ENCODE results near the gene KRTAP10-1. TPM values are rescaled to one million over a fixed set of nuclear protein-coding genes. Genes with fewer than 3 reads are reported as not detected.

Gene KRTAP10-1
- total and polyA plus RNA-seq, 2 of the 13 experiments (the other 11 are each of a cell fraction or from before 2014, with no cell fraction given) = not detected

DNA sequence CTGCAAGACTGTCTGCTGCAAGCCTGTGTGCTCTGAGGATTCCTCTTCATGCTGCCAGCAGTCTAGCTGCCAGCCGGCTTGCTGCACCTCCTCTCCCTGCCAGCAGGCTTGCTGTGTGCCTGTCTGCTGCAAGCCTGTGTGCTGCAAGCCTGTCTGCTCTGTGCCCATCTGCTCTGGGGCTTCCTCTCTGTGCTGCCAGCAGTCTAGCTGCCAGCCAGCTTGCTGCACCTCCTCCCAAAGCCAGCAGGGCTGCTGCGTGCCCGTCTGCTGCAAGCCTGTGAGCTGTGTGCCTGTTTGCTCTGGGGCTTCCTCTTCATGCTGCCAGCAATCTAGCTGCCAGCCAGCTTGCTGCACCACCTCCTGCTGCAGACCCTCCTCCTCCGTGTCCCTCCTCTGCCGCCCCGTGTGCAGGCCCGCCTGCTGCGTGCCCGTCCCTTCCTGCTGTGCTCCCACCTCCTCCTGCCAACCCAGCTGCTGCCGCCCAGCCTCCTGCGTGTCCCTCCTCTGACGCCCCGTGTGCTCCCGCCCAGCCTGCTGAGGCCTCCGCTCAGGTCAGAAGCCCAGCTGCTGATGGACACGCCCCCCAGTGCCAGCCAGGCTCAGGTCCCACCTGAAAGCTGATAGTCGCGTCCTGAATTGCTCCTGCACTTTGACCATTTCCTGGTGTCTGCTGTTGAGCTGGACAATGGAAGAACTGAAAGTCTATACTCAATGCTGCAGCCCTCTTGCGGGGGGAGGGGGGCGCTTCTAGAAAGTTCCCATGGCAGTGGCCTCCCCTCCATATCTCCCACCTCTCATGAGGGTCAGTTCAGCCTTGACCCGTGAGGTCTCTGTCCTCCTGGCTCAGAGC, 34.7 kb upstream of the KRTAP10-1 start (continued):
- TF ChIP-seq, protein P1, sequence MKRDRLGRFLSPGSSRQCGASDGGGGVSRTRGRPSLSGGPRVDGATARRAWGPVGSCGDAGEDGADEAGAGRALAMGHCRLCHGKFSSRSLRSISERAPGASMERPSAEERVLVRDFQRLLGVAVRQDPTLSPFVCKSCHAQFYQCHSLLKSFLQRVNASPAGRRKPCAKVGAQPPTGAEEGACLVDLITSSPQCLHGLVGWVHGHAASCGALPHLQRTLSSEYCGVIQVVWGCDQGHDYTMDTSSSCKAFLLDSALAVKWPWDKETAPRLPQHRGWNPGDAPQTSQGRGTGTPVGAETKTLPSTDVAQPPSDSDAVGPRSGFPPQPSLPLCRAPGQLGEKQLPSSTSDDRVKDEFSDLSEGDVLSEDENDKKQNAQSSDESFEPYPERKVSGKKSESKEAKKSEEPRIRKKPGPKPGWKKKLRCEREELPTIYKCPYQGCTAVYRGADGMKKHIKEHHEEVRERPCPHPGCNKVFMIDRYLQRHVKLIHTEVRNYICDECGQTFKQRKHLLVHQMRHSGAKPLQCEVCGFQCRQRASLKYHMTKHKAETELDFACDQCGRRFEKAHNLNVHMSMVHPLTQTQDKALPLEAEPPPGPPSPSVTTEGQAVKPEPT (CRISPR knock-in tag; IDR thresholded peaks at IDR 0.05; ENCODE audit: low read depth) = 0 out of 2 replicates have a peak, but pooled peaks have one; percentile 26
- TF ChIP-seq, protein P2, sequence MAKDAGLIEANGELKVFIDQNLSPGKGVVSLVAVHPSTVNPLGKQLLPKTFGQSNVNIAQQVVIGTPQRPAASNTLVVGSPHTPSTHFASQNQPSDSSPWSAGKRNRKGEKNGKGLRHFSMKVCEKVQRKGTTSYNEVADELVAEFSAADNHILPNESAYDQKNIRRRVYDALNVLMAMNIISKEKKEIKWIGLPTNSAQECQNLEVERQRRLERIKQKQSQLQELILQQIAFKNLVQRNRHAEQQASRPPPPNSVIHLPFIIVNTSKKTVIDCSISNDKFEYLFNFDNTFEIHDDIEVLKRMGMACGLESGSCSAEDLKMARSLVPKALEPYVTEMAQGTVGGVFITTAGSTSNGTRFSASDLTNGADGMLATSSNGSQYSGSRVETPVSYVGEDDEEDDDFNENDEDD (CRISPR knock-in tag; IDR thresholded peaks at IDR 0.05; ENCODE audit: borderline replicate concordance) = peak; percentile 34; the same call in 1 of the 2 replicates
- TF ChIP-seq, protein P3, sequence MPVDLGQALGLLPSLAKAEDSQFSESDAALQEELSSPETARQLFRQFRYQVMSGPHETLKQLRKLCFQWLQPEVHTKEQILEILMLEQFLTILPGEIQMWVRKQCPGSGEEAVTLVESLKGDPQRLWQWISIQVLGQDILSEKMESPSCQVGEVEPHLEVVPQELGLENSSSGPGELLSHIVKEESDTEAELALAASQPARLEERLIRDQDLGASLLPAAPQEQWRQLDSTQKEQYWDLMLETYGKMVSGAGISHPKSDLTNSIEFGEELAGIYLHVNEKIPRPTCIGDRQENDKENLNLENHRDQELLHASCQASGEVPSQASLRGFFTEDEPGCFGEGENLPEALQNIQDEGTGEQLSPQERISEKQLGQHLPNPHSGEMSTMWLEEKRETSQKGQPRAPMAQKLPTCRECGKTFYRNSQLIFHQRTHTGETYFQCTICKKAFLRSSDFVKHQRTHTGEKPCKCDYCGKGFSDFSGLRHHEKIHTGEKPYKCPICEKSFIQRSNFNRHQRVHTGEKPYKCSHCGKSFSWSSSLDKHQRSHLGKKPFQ (CRISPR knock-in tag; IDR thresholded peaks at IDR 0.05; ENCODE audit: insufficient replicate concordance) = no peak
- peak; percentile 54; the same call in 1 of the 2 replicates for TF ChIP-seq HNF4G (IDR thresholded peaks at IDR 0.05; ENCODE audit: borderline replicate concordance, low read depth, low read length)
- no peak; the same call in 1 of the 2 replicates for TF ChIP-seq HNF4G (CRISPR knock-in tag; IDR thresholded peaks at IDR 0.05; ENCODE audit: borderline replicate concordance, low read depth)
- TF ChIP-seq, protein P4, sequence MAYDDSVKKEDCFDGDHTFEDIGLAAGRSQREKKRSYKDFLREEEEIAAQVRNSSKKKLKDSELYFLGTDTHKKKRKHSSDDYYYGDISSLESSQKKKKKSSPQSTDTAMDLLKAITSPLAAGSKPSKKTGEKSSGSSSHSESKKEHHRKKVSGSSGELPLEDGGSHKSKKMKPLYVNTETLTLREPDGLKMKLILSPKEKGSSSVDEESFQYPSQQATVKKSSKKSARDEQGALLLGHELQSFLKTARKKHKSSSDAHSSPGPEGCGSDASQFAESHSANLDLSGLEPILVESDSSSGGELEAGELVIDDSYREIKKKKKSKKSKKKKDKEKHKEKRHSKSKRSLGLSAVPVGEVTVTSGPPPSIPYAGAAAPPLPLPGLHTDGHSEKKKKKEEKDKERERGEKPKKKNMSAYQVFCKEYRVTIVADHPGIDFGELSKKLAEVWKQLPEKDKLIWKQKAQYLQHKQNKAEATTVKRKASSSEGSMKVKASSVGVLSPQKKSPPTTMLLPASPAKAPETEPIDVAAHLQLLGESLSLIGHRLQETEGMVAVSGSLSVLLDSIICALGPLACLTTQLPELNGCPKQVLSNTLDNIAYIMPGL (CRISPR knock-in tag; IDR thresholded peaks at IDR 0.05; ENCODE audit: borderline replicate concordance in 1 of 2, low read depth in 1 of 2) = 0 out of 4 replicates have a peak, but pooled peaks of 1 of the 2 experiments have one; percentile 34
- TF ChIP-seq SOX13 (IDR thresholded peaks at IDR 0.05) = no peak
- TF ChIP-seq SOX13 (CRISPR knock-in tag; conservative IDR thresholded peaks at IDR 0.05 in 1 of 2, IDR thresholded peaks at IDR 0.05 in 1 of 2) = peak in 1 of 2 experiments; percentile 72; a peak in 2 of 4 replicates
- no peak for TF ChIP-seq RNF2 (conservative IDR thresholded peaks at IDR 0.05; ENCODE audit: low read depth)
- no peak for TF ChIP-seq PAX8 (CRISPR knock-in tag; IDR thresholded peaks at IDR 0.05; ENCODE audit: borderline replicate concordance)
- no peak for TF ChIP-seq ZNF780A (CRISPR knock-in tag; IDR thresholded peaks at IDR 0.05)
- peak; percentile 96 for TF ChIP-seq ELF3 (CRISPR knock-in tag; IDR thresholded peaks at IDR 0.05)
- 0 out of 2 replicates have a peak, but pooled peaks have one; percentile 29 for TF ChIP-seq ZNF709 (CRISPR knock-in tag; IDR thresholded peaks at IDR 0.05)
- no peak for TF ChIP-seq ZSCAN29 (CRISPR knock-in tag; conservative IDR thresholded peaks at IDR 0.05)
- no peak for TF ChIP-seq PRPF4 (IDR thresholded peaks at IDR 0.05; ENCODE audit: low read depth, low read length, poor library complexity, severe bottlenecking)
- TF ChIP-seq, protein P5, sequence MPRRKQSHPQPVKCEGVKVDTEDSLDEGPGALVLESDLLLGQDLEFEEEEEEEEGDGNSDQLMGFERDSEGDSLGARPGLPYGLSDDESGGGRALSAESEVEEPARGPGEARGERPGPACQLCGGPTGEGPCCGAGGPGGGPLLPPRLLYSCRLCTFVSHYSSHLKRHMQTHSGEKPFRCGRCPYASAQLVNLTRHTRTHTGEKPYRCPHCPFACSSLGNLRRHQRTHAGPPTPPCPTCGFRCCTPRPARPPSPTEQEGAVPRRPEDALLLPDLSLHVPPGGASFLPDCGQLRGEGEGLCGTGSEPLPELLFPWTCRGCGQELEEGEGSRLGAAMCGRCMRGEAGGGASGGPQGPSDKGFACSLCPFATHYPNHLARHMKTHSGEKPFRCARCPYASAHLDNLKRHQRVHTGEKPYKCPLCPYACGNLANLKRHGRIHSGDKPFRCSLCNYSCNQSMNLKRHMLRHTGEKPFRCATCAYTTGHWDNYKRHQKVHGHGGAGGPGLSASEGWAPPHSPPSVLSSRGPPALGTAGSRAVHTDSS (CRISPR knock-in tag; conservative IDR thresholded peaks at IDR 0.05) = no peak
- TF ChIP-seq SKI (IDR thresholded peaks at IDR 0.05; ENCODE audit: partially characterized antibody) = peak; percentile 66
- TF ChIP-seq PCBP1 (IDR thresholded peaks at IDR 0.05; ENCODE audit: borderline replicate concordance, low read depth, low read length) = no peak
- TF ChIP-seq RXRA (CRISPR knock-in tag; IDR thresholded peaks at IDR 0.05) = peak; percentile 96
- TF ChIP-seq MIER2 (CRISPR knock-in tag; IDR thresholded peaks at IDR 0.05) = no peak

Measured in HepG2 (cell line).